Epidermal melanocyte (primary cell): Measurements from ENCODE around the gene WDSUB1.
A peak's percentile ranks its signal among the peaks of the same experiment; 100 is the strongest.

Experiments used
- DNase-seq: peaks from one replicate; pipeline ENCODE4 v3.0.0; 2011; ENCODE audit warnings: low spot score; ENCODE audit not compliant: insufficient read length

WDSUB1 gene

GRCh38 chr2:159266554-159266953 is 19.9 kb downstream of the WDSUB1 start:
- no peak for DNase-seq

GRCh38 chr2:159265171-159265576 is 21.3 kb downstream of the WDSUB1 start:
- DNase-seq, result no peak

GRCh38 chr2:159262904-159263303 is 23.6 kb downstream of the WDSUB1 start:
- no peak for DNase-seq

- no peak for DNase-seq
These were observed 24.3 kb downstream of the WDSUB1 start for GRCh38 chr2:159262226-159262625.

- no peak for DNase-seq
These were observed 30.3 kb downstream of the WDSUB1 start for GRCh38 chr2:159256159-159256558.

GRCh38 chr2:159252905-159253304 is 33.6 kb downstream of the WDSUB1 start:
- no peak for DNase-seq

- peak; percentile 54 for DNase-seq
These were observed 35.0 kb downstream of the WDSUB1 start for GRCh38 chr2:159251296-159252173.

- peak; percentile 41 for DNase-seq
These were observed 36.4 kb downstream of the WDSUB1 start for GRCh38 chr2:159249990-159250715.

GRCh38 chr2:159246325-159246988 is 40.0 kb downstream of the WDSUB1 start:
- no peak for DNase-seq

- no peak for DNase-seq
These were observed 43.0 kb downstream of the WDSUB1 start for GRCh38 chr2:159243529-159243928.

GRCh38 chr2:159234868-159235267 is 51.6 kb downstream of the WDSUB1 start:
- no peak for DNase-seq

- DNase-seq, result no peak
These were observed 53.9 kb downstream of the WDSUB1 start for GRCh38 chr2:159232456-159233170.

GRCh38 chr2:159230145-159230877 is 56.2 kb downstream of the WDSUB1 start:
- DNase-seq, result no peak

GRCh38 chr2:159229476-159230144 is 56.9 kb downstream of the WDSUB1 start:
- no peak for DNase-seq

GRCh38 chr2:159228081-159228581 is 58.4 kb downstream of the WDSUB1 start:
- DNase-seq, result peak; percentile 94

- DNase-seq, result no peak
These were observed 59.0 kb downstream of the WDSUB1 start for GRCh38 chr2:159227467-159227866.

GRCh38 chr2:159226608-159227385 is 59.7 kb downstream of the WDSUB1 start:
- DNase-seq, result no peak

GRCh38 chr2:159226059-159226461 is 60.4 kb downstream of the WDSUB1 start:
- no peak for DNase-seq
